ENCODE measurements around the gene OR5D18.
"Not testable (repeated sequence)": the region's sequence is repeated elsewhere in the genome, so short reads cannot be mapped to it uniquely, and the experiment has no call there.

OR5D18 gene

GRCh38 chr11:55826919-55827318 lies 7.5 kb downstream of the OR5D18 start, which contains the start of gene OR5L2:
Gene OR5L2, plus strand, starts transcription at chr11:55827219. Its CDS starts 0 bp downstream, at chr11:55827219.
- TF ChIP-seq CTCF (conservative IDR thresholded peaks at IDR 0.05; ENCODE audit: control insufficient read depth, insufficient read depth, low read depth, low read length): no peak
- DNase-seq (ENCODE audit: low read depth): no peak
- H3K4me3 ChIP-seq (ENCODE audit: control insufficient read depth, low read depth, low read length): no peak within 1 kb of the TSS

GRCh38 chr11:55838452-55838851 lies 19.0 kb downstream of the OR5D18 start, which contains the start of gene OR5D16:
Gene OR5D16, plus strand, starts transcription at chr11:55838752. Its CDS starts 0 bp downstream, at chr11:55838752.
- no peak within 1 kb of the TSS for H3K4me3 ChIP-seq (ENCODE audit: control insufficient read depth, low read depth, low read length)
- no peak for DNase-seq (ENCODE audit: low read depth)
- TF ChIP-seq CTCF (conservative IDR thresholded peaks at IDR 0.05; ENCODE audit: control insufficient read depth, insufficient read depth, low read depth, low read length): no peak

DNA sequence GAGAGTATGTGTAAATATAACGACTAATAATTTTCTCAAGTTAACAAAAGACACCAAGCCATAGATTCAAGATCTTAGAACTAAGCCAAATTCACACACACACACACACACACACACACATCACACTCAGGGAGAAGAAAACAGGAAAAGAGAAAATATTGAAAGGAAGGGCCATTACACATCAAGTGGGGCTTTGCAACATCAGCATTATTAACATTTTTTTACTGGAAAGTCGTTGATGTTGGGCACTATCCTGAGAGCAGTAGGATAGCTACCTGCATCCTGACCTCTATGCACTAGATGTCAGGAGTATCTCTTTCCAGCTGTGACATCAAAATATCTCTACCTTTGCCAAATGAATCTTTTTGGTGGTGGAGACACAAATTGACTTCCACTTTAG lies 28.0 kb downstream of the OR5D18 start:
- H3K4me3 ChIP-seq (ENCODE audit: control insufficient read depth, low read depth, low read length): no peak overlapping the region
- DNase-seq (ENCODE audit: low read depth): no peak
- TF ChIP-seq CTCF (conservative IDR thresholded peaks at IDR 0.05; ENCODE audit: control insufficient read depth, insufficient read depth, low read depth, low read length): no peak

DNA sequence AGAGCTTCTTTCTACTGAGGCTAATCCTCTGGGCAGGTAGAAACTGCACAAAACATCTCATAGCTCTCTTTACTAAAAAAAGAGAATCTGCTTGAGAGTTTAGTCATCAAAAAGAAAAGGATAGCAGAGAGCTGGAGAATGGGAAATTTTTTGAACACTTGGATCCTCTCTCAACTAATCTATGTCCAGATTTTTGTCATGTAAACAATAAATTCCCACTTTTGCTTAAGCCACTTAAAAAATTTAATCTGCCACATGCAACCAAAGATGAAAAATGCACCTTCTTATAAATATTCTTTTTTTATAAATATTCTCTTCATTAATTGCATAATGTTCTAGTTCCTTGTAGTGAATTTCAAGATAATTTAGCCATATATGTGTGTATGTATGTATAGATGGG lies 29.6 kb downstream of the OR5D18 start:
- no peak overlapping the region for H3K4me3 ChIP-seq (ENCODE audit: control insufficient read depth, low read depth, low read length)
- TF ChIP-seq CTCF (conservative IDR thresholded peaks at IDR 0.05; ENCODE audit: control insufficient read depth, insufficient read depth, low read depth, low read length): no peak
- no peak for DNase-seq (ENCODE audit: low read depth)

DNA sequence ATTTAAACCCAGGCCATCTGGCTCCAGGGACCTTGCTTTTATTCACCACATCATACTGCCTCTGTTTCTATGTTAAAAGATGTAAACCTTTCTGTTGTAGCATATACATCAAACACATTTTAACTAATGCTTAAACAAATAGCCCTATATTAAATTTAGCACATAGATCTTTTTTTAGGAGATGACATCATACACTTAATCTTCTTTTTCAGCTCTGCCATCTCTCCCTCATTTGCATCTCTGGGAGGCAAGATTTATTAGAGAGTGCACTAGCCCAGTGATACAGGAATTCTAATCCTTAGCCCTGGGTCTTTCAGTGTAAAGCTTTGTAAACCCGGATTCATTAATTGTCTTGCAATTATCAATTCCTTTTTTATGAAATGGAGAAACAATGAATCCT lies 32.7 kb downstream of the OR5D18 start:
- H3K4me3 ChIP-seq (ENCODE audit: control insufficient read depth, low read depth, low read length): no peak overlapping the region
- no peak for TF ChIP-seq CTCF (conservative IDR thresholded peaks at IDR 0.05; ENCODE audit: control insufficient read depth, insufficient read depth, low read depth, low read length)

GRCh38 chr11:55854704-55855103 lies 35.3 kb downstream of the OR5D18 start:
- no peak for TF ChIP-seq CTCF (conservative IDR thresholded peaks at IDR 0.05; ENCODE audit: control insufficient read depth, insufficient read depth, low read depth, low read length)
- H3K4me3 ChIP-seq (ENCODE audit: control insufficient read depth, low read depth, low read length): no peak overlapping the region
- DNase-seq (ENCODE audit: low read depth): no peak

More for the DNA sequence above, 32.7 kb downstream of the OR5D18 start:
- no peak for DNase-seq (ENCODE audit: low read depth)

- DNase-seq (ENCODE audit: low read depth); H3K4me3 ChIP-seq (ENCODE audit: control insufficient read depth, low read depth, low read length): not testable (repeated sequence)
These were observed 47.9 kb downstream of the OR5D18 start for GRCh38 chr11:55867354-55867753.
